Measurements from ENCODE around the gene RPL9.

DNA sequence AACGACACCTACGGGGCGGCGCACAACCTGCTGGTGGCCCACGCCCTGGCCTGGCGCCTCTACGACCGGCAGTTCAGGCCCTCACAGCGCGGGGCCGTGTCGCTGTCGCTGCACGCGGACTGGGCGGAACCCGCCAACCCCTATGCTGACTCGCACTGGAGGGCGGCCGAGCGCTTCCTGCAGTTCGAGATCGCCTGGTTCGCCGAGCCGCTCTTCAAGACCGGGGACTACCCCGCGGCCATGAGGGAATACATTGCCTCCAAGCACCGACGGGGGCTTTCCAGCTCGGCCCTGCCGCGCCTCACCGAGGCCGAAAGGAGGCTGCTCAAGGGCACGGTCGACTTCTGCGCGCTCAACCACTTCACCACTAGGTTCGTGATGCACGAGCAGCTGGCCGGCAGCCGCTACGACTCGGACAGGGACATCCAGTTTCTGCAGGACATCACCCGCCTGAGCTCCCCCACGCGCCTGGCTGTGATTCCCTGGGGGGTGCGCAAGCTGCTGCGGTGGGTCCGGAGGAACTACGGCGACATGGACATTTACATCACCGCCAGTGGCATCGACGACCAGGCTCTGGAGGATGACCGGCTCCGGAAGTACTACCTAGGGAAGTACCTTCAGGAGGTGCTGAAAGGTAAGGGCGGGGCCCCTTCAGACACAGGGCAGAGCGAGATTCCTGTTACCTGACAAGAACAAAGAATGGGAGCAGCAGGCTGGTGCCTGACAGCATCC, 11.7 kb downstream of the RPL9 start:
- TF ChIP-seq, protein P1, sequence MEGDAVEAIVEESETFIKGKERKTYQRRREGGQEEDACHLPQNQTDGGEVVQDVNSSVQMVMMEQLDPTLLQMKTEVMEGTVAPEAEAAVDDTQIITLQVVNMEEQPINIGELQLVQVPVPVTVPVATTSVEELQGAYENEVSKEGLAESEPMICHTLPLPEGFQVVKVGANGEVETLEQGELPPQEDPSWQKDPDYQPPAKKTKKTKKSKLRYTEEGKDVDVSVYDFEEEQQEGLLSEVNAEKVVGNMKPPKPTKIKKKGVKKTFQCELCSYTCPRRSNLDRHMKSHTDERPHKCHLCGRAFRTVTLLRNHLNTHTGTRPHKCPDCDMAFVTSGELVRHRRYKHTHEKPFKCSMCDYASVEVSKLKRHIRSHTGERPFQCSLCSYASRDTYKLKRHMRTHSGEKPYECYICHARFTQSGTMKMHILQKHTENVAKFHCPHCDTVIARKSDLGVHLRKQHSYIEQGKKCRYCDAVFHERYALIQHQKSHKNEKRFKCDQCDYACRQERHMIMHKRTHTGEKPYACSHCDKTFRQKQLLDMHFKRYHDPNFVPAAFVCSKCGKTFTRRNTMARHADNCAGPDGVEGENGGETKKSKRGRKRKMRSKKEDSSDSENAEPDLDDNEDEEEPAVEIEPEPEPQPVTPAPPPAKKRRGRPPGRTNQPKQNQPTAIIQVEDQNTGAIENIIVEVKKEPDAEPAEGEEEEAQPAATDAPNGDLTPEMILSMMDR (IDR thresholded peaks at IDR 0.05 in 2 of 3, conservative IDR thresholded peaks at IDR 0.05 in 1 of 3; ENCODE audit: borderline replicate concordance in 1 of 3, insufficient read depth in 1 of 3, low read depth in 2 of 3, low read length in 2 of 3), result no peak
- TF ChIP-seq EZH2phosphoT487 (IDR thresholded peaks at IDR 0.05; ENCODE audit: borderline replicate concordance), result no peak
- TF ChIP-seq CEBPB (IDR thresholded peaks at IDR 0.05; ENCODE audit: low read depth), result no peak
- TF ChIP-seq SIN3A (IDR thresholded peaks at IDR 0.05; ENCODE audit: low read depth), result no peak
- TF ChIP-seq POLR2AphosphoS5 (IDR thresholded peaks at IDR 0.05; ENCODE audit: low read depth, low read length), result no peak; the same call in 1 of the 2 replicates
- TF ChIP-seq JUND (IDR thresholded peaks at IDR 0.05), result no peak
- TF ChIP-seq, protein P2, sequence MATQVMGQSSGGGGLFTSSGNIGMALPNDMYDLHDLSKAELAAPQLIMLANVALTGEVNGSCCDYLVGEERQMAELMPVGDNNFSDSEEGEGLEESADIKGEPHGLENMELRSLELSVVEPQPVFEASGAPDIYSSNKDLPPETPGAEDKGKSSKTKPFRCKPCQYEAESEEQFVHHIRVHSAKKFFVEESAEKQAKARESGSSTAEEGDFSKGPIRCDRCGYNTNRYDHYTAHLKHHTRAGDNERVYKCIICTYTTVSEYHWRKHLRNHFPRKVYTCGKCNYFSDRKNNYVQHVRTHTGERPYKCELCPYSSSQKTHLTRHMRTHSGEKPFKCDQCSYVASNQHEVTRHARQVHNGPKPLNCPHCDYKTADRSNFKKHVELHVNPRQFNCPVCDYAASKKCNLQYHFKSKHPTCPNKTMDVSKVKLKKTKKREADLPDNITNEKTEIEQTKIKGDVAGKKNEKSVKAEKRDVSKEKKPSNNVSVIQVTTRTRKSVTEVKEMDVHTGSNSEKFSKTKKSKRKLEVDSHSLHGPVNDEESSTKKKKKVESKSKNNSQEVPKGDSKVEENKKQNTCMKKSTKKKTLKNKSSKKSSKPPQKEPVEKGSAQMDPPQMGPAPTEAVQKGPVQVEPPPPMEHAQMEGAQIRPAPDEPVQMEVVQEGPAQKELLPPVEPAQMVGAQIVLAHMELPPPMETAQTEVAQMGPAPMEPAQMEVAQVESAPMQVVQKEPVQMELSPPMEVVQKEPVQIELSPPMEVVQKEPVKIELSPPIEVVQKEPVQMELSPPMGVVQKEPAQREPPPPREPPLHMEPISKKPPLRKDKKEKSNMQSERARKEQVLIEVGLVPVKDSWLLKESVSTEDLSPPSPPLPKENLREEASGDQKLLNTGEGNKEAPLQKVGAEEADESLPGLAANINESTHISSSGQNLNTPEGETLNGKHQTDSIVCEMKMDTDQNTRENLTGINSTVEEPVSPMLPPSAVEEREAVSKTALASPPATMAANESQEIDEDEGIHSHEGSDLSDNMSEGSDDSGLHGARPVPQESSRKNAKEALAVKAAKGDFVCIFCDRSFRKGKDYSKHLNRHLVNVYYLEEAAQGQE (IDR thresholded peaks at IDR 0.05; ENCODE audit: low read depth), result no peak
- TF ChIP-seq POLR2A (IDR thresholded peaks at IDR 0.05; ENCODE audit: borderline replicate concordance, extremely low read depth, insufficient read depth, insufficient read length), result no peak
- no peak for TF ChIP-seq RAD21 (IDR thresholded peaks at IDR 0.05; ENCODE audit: low read depth)
- no peak for TF ChIP-seq EZH2 (IDR thresholded peaks at IDR 0.05)
- TF ChIP-seq FOSL1 (IDR thresholded peaks at IDR 0.05; ENCODE audit: low read depth), result no peak
- no peak for TF ChIP-seq ZNF274 (IDR thresholded peaks at IDR 0.05; ENCODE audit: low read depth, low read length)
- TF ChIP-seq, protein P3, sequence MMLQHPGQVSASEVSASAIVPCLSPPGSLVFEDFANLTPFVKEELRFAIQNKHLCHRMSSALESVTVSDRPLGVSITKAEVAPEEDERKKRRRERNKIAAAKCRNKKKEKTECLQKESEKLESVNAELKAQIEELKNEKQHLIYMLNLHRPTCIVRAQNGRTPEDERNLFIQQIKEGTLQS (IDR thresholded peaks at IDR 0.05), result no peak
- no peak for TF ChIP-seq SP1 (IDR thresholded peaks at IDR 0.05; ENCODE audit: low read depth)

All from HCT116 (cell line).